Ovary (tissue), 9 donors: ENCODE results near the gene PLCB4. TPM values are rescaled to one million over a fixed set of nuclear protein-coding genes. Genes with fewer than 3 reads are reported as not detected.

Experiments
- DNase-seq, 5 donors: peaks; one replicate each; pipeline ENCODE4 v3.0.0-alpha.2; 2019 to 2020
- H3K27ac ChIP-seq, 2 donors: fragments of 200-600 bp; one replicate each; pipeline versions ENCODE4 v1.5.1 to v1.8.0; 2019 to 2022
- H3K27me3 ChIP-seq: fragments of 200-600 bp; one replicate; pipeline ENCODE4 v1.8.0; 2022
- H3K36me3 ChIP-seq: fragments of 200-600 bp; sonication (generic); one replicate; pipeline ENCODE4 v1.5.1; 2019
- H3K4me1 ChIP-seq: one replicate; pipeline ENCODE4 v1.8.1; 2013; ENCODE audit warnings: mild to moderate bottlenecking, moderate library complexity; ENCODE audit not compliant: insufficient read depth
- H3K4me3 ChIP-seq: fragments of 200-600 bp; sonication (generic); one replicate; pipeline ENCODE4 v1.5.1; 2017
- H3K9me3 ChIP-seq, 2 donors: fragments of 200-600 bp in 1 of 2; sonication (generic) in 1 of 2; one replicate each; pipeline versions ENCODE4 v1.5.1 to v1.8.1; 2013 to 2019; ENCODE audit warnings: mild to moderate bottlenecking in 1 of 2, moderate library complexity in 1 of 2
- EP300 ChIP-seq: sonication (generic); formaldehyde crosslinking; IDR thresholded peaks from one replicate; pipeline ENCODE4 v1.6.1; 2017; ENCODE audit warnings: antibody characterized with exemption
- POLR2A ChIP-seq: fragments of 450-650 bp; IDR thresholded peaks from one replicate; pipeline ENCODE4 v1.6.1; 2017; ENCODE audit warnings: antibody characterized with exemption, mild to moderate bottlenecking, moderate library complexity
- WGBS, 3 donors: extraction: QIAGEN DNeasy Blood & Tissue Kit in 1 of 3; methylation state at CpG; one replicate each; pipeline versions ENCODE4 v1.1.5 to v1.1.7; 2013 to 2017; 5-methylcytosine and 5-hydroxymethylcytosine counted together
- intact Hi-C, 4 donors: fragments of 100-400 bp; cut with DNase I; formaldehyde crosslinking; loops; one replicate each; pipeline versions ENCODE4 v1.11.0 to v1.15.1; 2022 to 2023
- polyA plus RNA-seq, 2 donors: library from polyadenylated mRNA; stranded (reverse); fragments of 200-250 nt in 1 of 2; fragments of 350-450 nt in 1 of 2; fragmentation: Illumina TruSeq in 1 of 2; extraction: RNeasy Lipid Tissue Mini Kit (QIAGEN cat#74804) in 1 of 2; gene quantifications; one replicate each; pipeline ENCODE4 v1.2.3, GENCODE V29; 2013 to 2014
- total RNA-seq, 7 donors: library from RNA; depleted of rRNA in 2 of 7; stranded (reverse); fragments of >200 nt in 2 of 7; fragmentation: NEBNext Ultra II Directional in 3 of 7; extraction: Animal tissue kit (Norgen Biotek cat#: 25700) in 3 of 7; gene quantifications; one replicate each; pipeline versions ENCODE4 v1.1.0 to v1.2.4, GENCODE V29; 2016 to 2023
- TF ChIP-seq, protein P1 (sequence below), 3 donors: fragments of 450-650 bp in 2 of 3; fragments of 200-600 bp in 1 of 3; IDR thresholded peaks; one replicate each; pipeline versions ENCODE4 v1.5.1 to v1.8.0; 2016 to 2022; ENCODE audit warnings: antibody characterized with exemption in 3 of 3, mild to moderate bottlenecking in 1 of 3
- donor health status: DM: no; HTN: no; CAD: no; lungs with moderate emphysema.
- donor health status: DM: no; HTN: no; CAD: no.
- donor health status: Bipolar disorder and iron deficiency.
- donor health status: DM: yes; HTN: yes; CAD: no.
- donor health status: DM: no; HTN: no; CAD: no.
- donor health status: DM: yes; HTN: yes; CAD: no.

The PLCB4 gene
- total and polyA plus RNA-seq, 9 donors = 2.8 to 11.8 (median 5.6) TPM

DNA sequence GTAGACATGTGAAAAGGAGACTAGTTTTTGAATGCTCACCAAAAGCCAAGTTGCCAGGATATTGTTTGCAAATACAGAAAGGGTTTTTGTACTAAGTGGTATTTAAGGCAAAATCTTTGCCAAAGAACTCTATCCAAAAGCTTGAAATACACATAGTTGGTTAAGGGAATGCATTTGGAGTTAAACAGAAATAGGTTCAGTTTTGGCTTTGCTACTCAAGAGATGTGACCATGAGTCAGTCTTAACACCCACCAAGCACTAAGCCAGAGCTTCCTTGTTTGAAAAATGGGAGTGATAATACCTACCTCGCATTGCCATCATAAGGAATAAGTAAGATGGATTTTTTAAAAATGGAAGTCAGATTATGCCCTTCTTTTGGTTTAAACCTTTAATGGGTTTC, 253.8 kb downstream of the PLCB4 start:
- no peaks in the 10 kb centered on the region for H3K27me3 ChIP-seq
- TF ChIP-seq EP300 = no peak
- no peak for TF ChIP-seq POLR2A
- TF ChIP-seq, protein P1, sequence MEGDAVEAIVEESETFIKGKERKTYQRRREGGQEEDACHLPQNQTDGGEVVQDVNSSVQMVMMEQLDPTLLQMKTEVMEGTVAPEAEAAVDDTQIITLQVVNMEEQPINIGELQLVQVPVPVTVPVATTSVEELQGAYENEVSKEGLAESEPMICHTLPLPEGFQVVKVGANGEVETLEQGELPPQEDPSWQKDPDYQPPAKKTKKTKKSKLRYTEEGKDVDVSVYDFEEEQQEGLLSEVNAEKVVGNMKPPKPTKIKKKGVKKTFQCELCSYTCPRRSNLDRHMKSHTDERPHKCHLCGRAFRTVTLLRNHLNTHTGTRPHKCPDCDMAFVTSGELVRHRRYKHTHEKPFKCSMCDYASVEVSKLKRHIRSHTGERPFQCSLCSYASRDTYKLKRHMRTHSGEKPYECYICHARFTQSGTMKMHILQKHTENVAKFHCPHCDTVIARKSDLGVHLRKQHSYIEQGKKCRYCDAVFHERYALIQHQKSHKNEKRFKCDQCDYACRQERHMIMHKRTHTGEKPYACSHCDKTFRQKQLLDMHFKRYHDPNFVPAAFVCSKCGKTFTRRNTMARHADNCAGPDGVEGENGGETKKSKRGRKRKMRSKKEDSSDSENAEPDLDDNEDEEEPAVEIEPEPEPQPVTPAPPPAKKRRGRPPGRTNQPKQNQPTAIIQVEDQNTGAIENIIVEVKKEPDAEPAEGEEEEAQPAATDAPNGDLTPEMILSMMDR (IDR thresholded peaks at IDR 0.05) = no peak
- intact Hi-C loops = no loop called here
- no peaks in the 10 kb centered on the region for H3K4me1 ChIP-seq
- H3K9me3 ChIP-seq = no peaks in the 10 kb centered on the region
- no peak overlapping the region for H3K4me3 ChIP-seq
- no peaks in the 10 kb centered on the region for H3K36me3 ChIP-seq
- 88 to 96% (median 95%) methylated on average over 1 of the region's 1 CpG for WGBS, 3 donors
- DNase-seq = no peak
- H3K27ac ChIP-seq = no peak overlapping the region

GRCh38 chr20:9323622-9324021, 254.7 kb downstream of the PLCB4 start:
- Histone ChIP-seq H3K4me3 (no peak overlapping the region), H3K27ac (no peak overlapping the region), H3K27me3 (no peaks in the 10 kb centered on the region), H3K9me3 (no peaks in the 10 kb centered on the region), H3K4me1 (no peaks in the 10 kb centered on the region), H3K36me3 (no peaks in the 10 kb centered on the region)
- TF ChIP-seq POLR2A (no peak), EP300 (no peak)
- TF ChIP-seq, protein P1 (IDR thresholded peaks at IDR 0.05) = no peak
- WGBS, 3 donors = 85 to 91% (median 86%) methylated on average over 4 of the region's 4 CpGs
- no peak for DNase-seq
- intact Hi-C loops = no loop called here

GRCh38 chr20:9329355-9330101, 260.6 kb downstream of the PLCB4 start:
- WGBS, 3 donors = 91 to 96% (median 92%) methylated on average over 4 of the region's 4 CpGs
- peaks cover 1% of the 10 kb centered on the region for H3K4me1 ChIP-seq
- H3K4me3 ChIP-seq = no peak overlapping the region
- no peaks in the 10 kb centered on the region for H3K9me3 ChIP-seq
- intact Hi-C loops = no loop called here
- no peaks in the 10 kb centered on the region for H3K36me3 ChIP-seq
- H3K27me3 ChIP-seq = no peaks in the 10 kb centered on the region
- TF ChIP-seq POLR2A (no peak), EP300 (no peak)
- TF ChIP-seq, protein P1 (IDR thresholded peaks at IDR 0.05) = no peak
- H3K27ac ChIP-seq = no peak overlapping the region
- DNase-seq = no peak

- TF ChIP-seq EP300 (no peak), POLR2A (no peak)
- TF ChIP-seq, protein P1 (IDR thresholded peaks at IDR 0.05) = no peak
- DNase-seq = no peak
- intact Hi-C loops = no loop called here
- Histone ChIP-seq H3K4me3 (no peak overlapping the region), H3K27me3 (no peaks in the 10 kb centered on the region), H3K27ac (no peak overlapping the region), H3K9me3 (no peaks in the 10 kb centered on the region), H3K36me3 (no peaks in the 10 kb centered on the region), H3K4me1 (peaks cover 1% of the 10 kb centered on the region)
- 95 to 98% (median 97%) methylated on average over 4 of the region's 4 CpGs for WGBS, 3 donors
Observed at GRCh38 chr20:9330151-9330550, 261.3 kb downstream of the PLCB4 start.
